SK-N-SH (cell line): ENCODE measurements around the gene DNPH1.

ENCODE experiments used
- EP300 ChIP-seq, 2 experiments: IDR thresholded peaks; 2 replicates each; pipeline versions ENCODE4 v1.4.0 to v1.6.1; 2012; ENCODE audit warnings: borderline replicate concordance in 1 of 2, low read depth in 1 of 2, low read length in 1 of 2
- GABPA ChIP-seq: IDR thresholded peaks from 2 replicates; pipeline ENCODE4 v1.4.0; 2012; ENCODE audit warnings: low read depth, mild to moderate bottlenecking
- GATA2 ChIP-seq: sonication (generic); formaldehyde crosslinking; IDR thresholded peaks from 2 replicates; pipeline ENCODE4 v1.5.0; 2020; ENCODE audit warnings: mild to moderate bottlenecking, missing genetic modification reagents
- MAX ChIP-seq: IDR thresholded peaks from 2 replicates; pipeline ENCODE4 v1.4.0; 2012; ENCODE audit warnings: low read depth
- TF ChIP-seq, protein P1 (sequence below): fragments of 200-600 bp; sonication (generic); IDR thresholded peaks from 2 replicates; pipeline ENCODE4 v1.6.1; 2017; ENCODE audit warnings: antibody characterized with exemption, mild to moderate bottlenecking, moderate library complexity
- TF ChIP-seq, protein P2 (sequence below): IDR thresholded peaks from 2 replicates; pipeline ENCODE4 v1.6.1; 2012; ENCODE audit warnings: mild to moderate bottlenecking, low read depth, low read length, moderate library complexity

DNA sequence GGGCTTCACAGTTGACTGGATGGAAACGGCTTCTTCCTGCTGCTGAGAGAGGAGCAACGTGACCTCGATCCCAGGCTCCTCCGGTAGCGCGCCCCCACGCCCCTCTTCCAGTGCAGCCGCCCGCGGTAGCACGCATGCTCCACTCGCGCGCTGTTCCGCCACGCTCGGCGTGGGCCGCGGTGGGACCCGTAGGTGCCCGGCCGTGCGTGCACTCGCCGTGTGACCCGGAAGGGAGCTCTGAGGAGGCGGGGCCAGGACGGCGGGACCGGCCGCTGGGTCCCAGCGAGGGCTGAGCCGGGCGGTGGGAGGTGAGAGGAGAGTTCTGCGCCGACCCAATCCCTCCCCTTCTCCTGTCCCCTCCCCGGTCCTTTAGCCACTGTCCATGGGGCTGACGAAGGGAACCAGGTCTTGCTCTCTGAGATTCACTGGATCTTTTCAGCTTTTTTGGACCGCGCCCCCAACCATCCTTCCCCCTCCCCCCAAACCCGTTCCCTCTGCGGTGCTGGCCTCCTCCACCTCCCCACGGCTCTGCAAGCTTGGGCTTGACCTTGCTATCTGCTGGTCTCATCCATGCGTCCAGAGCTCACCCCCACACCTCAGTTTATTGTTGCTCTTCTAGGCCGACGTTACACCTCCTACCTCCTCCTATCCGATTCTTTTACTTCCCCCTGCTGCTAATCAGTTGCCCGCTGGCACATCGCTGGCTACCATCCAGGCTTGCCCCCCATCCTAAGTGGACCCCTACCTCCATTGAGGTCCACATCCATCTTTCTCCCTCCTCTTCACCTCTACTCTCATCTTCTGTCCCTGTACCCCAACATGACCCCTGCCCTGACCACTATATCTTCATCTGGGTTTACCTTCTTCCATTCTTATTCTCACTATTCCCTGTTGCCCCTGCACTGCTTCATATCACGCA is 47.1 kb downstream of the DNPH1 start, which contains the start of gene CUL9:
- TF ChIP-seq GABPA (peak; percentile 77), EP300 (IDR thresholded peaks at IDR 0.05; ENCODE audit: borderline replicate concordance in 1 of 2, low read depth in 1 of 2, low read length in 1 of 2) (no peak), MAX (peak; percentile 66; the same call in 1 of the 2 replicates), GATA2 (CRISPR knock-in tag) (no peak)
- TF ChIP-seq, protein P1, sequence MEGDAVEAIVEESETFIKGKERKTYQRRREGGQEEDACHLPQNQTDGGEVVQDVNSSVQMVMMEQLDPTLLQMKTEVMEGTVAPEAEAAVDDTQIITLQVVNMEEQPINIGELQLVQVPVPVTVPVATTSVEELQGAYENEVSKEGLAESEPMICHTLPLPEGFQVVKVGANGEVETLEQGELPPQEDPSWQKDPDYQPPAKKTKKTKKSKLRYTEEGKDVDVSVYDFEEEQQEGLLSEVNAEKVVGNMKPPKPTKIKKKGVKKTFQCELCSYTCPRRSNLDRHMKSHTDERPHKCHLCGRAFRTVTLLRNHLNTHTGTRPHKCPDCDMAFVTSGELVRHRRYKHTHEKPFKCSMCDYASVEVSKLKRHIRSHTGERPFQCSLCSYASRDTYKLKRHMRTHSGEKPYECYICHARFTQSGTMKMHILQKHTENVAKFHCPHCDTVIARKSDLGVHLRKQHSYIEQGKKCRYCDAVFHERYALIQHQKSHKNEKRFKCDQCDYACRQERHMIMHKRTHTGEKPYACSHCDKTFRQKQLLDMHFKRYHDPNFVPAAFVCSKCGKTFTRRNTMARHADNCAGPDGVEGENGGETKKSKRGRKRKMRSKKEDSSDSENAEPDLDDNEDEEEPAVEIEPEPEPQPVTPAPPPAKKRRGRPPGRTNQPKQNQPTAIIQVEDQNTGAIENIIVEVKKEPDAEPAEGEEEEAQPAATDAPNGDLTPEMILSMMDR = no peak
- TF ChIP-seq, protein P2, sequence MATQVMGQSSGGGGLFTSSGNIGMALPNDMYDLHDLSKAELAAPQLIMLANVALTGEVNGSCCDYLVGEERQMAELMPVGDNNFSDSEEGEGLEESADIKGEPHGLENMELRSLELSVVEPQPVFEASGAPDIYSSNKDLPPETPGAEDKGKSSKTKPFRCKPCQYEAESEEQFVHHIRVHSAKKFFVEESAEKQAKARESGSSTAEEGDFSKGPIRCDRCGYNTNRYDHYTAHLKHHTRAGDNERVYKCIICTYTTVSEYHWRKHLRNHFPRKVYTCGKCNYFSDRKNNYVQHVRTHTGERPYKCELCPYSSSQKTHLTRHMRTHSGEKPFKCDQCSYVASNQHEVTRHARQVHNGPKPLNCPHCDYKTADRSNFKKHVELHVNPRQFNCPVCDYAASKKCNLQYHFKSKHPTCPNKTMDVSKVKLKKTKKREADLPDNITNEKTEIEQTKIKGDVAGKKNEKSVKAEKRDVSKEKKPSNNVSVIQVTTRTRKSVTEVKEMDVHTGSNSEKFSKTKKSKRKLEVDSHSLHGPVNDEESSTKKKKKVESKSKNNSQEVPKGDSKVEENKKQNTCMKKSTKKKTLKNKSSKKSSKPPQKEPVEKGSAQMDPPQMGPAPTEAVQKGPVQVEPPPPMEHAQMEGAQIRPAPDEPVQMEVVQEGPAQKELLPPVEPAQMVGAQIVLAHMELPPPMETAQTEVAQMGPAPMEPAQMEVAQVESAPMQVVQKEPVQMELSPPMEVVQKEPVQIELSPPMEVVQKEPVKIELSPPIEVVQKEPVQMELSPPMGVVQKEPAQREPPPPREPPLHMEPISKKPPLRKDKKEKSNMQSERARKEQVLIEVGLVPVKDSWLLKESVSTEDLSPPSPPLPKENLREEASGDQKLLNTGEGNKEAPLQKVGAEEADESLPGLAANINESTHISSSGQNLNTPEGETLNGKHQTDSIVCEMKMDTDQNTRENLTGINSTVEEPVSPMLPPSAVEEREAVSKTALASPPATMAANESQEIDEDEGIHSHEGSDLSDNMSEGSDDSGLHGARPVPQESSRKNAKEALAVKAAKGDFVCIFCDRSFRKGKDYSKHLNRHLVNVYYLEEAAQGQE = no peak
